BJ (cell line): Measurements from ENCODE around the gene GAB1. TPM values are rescaled to one million over a fixed set of nuclear protein-coding genes. Genes with fewer than 3 reads are reported as not detected.

Experiments used
- CTCF ChIA-PET: fragments of 350-600 bp; formaldehyde crosslinking; extraction: SDS; loops from one replicate; lab custom pipeline; 2021; ENCODE audit warnings: antibody characterized with exemption, inconsistent platforms; lab: Yijun Ruan, JAX
- POLR2A ChIA-PET: fragments of 300-600 bp; sonication (Branson Sonifier 250); formaldehyde crosslinking; extraction: SDS; loops from one replicate; lab custom pipeline; 2021; ENCODE audit warnings: antibody characterized with exemption; lab: Charles Lee
- DNase-seq: peaks from one replicate; pipeline ENCODE4 v3.0.0-alpha.2; 2011; ENCODE audit warnings: low read depth
- H3K27me3 ChIP-seq: 2 replicates; pipeline ENCODE4 v1.6.0; 2011; ENCODE audit warnings: low read length; ENCODE audit not compliant: control insufficient read depth, insufficient read depth
- H3K36me3 ChIP-seq: 2 replicates; pipeline ENCODE4 v1.5.1; 2011; ENCODE audit warnings: low read length; ENCODE audit not compliant: control insufficient read depth, insufficient read depth
- H3K4me3 ChIP-seq: 2 replicates; pipeline ENCODE4 v1.5.1; 2011; ENCODE audit warnings: low read depth, mild to moderate bottlenecking, control low read depth, low read length
- CTCF ChIP-seq: IDR thresholded peaks from 2 replicates; pipeline ENCODE4 v1.5.1; 2011; ENCODE audit warnings: low read depth, mild to moderate bottlenecking, control low read depth, inconsistent platforms, low read length, moderate library complexity; ENCODE audit not compliant: insufficient read depth
- polyA plus RNA-seq: library from polyadenylated mRNA; depleted of rRNA; stranded (reverse); fragments of >200 nt; gene quantifications from 2 replicates; pipeline ENCODE4 v1.2.3, GENCODE V29; 2011

Gene GAB1
- polyA plus RNA-seq, 1 experiment, result 10.7 TPM

- CTCF ChIA-PET, result no interaction called here
- POLR2A ChIA-PET, result no interaction called here
- TF ChIP-seq CTCF, result no peak
Measured at GRCh38 chr4:143438710-143439109, 102.0 kb downstream of the GAB1 start.

GRCh38 chr4:143441109-143441508, 104.4 kb downstream of the GAB1 start:
- H3K4me3 ChIP-seq, result no peak overlapping the region
- ChIA-PET CTCF (no interaction called here), POLR2A (no interaction called here)
- no peaks in the 10 kb centered on the region; the same call in none of the 2 replicates for H3K36me3 ChIP-seq
- H3K27me3 ChIP-seq, result no peaks in the 10 kb centered on the region
- no peak for DNase-seq
- TF ChIP-seq CTCF, result no peak

More at GRCh38 chr4:143438710-143439109, 102.0 kb downstream of the GAB1 start:
- no peak overlapping the region for H3K4me3 ChIP-seq
- H3K27me3 ChIP-seq, result no peaks in the 10 kb centered on the region
- no peaks in the 10 kb centered on the region; the same call in none of the 2 replicates for H3K36me3 ChIP-seq
- DNase-seq, result no peak

GRCh38 chr4:143441678-143442077, 105.0 kb downstream of the GAB1 start:
- H3K4me3 ChIP-seq, result no peak overlapping the region
- no peaks in the 10 kb centered on the region; the same call in none of the 2 replicates for H3K36me3 ChIP-seq
- no peak for TF ChIP-seq CTCF

GRCh38 chr4:143443728-143444127, 107.1 kb downstream of the GAB1 start:
- POLR2A ChIA-PET, result no interaction called here
- no peaks in the 10 kb centered on the region; the same call in none of the 2 replicates for H3K36me3 ChIP-seq
- CTCF ChIA-PET, result no interaction called here
- H3K4me3 ChIP-seq, result no peak overlapping the region
- no peak for TF ChIP-seq CTCF
- H3K27me3 ChIP-seq, result no peaks in the 10 kb centered on the region
- DNase-seq, result no peak

More at GRCh38 chr4:143441678-143442077, 105.0 kb downstream of the GAB1 start:
- DNase-seq, result no peak
- ChIA-PET CTCF (interaction anchor here (1.0 kb wide), 1 partner anchor 43 kb away, joined by 3 read pairs; no protein-coding TSS in a partner anchor), POLR2A (no interaction called here)
- no peaks in the 10 kb centered on the region for H3K27me3 ChIP-seq

- no peak for DNase-seq
- no peak for TF ChIP-seq CTCF
- Histone ChIP-seq H3K36me3 (no peaks in the 10 kb centered on the region), H3K27me3 (no peaks in the 10 kb centered on the region), H3K4me3 (no peak overlapping the region)
- CTCF ChIA-PET, result interaction anchor here (1.1 kb wide), 1 partner anchor 18 kb away, joined by 3 read pairs; no protein-coding TSS in a partner anchor
- POLR2A ChIA-PET, result no interaction called here
Measured at GRCh38 chr4:143451186-143451585, 114.5 kb downstream of the GAB1 start.
